HCT116 (cell line): ENCODE results near the gene SELENOS. TPM values are rescaled to one million over a fixed set of nuclear protein-coding genes. Genes with fewer than 3 reads are reported as not detected.

ENCODE experiments used
- ATAC-seq: fragments of 200-7000 bp; cut with Tn5 transposase; 2 replicates; pipeline ENCODE4 v1.9.1; 2020; ENCODE audit warnings: mild to moderate bottlenecking, moderate library complexity
- BruUV-seq: library from RNA; stranded (reverse); fragments of 400-500 nt; replicated peaks from 2 replicates; lab custom pipeline; 2021; lab: Mats Ljungman, UMichigan
- CTCF ChIA-PET: fragments of 300-600 bp; sonication (Branson Sonifier 250); formaldehyde crosslinking; loops from one replicate; lab custom pipeline; 2021; ENCODE audit warnings: antibody characterized with exemption; lab: Charles Lee
- POLR2A ChIA-PET: fragments of 300-600, 350-600 bp; sonication (Branson Sonifier 250); formaldehyde crosslinking; loops from one replicate; lab custom pipeline; 2021; ENCODE audit warnings: antibody characterized with exemption; lab: Charles Lee
- RAD21 ChIA-PET, 2 experiments: fragments of 300-600 bp; sonication (Branson Sonifier 250); formaldehyde crosslinking; loops; one replicate each; lab custom pipeline; 2023; ENCODE audit warnings: low total read pairs in 2 of 2; ENCODE audit not compliant: uncharacterized antibody in 2 of 2, unreplicated experiment in 2 of 2, low non-redundant PET in 1 of 2; lab: Charles Lee
- DNase-seq: peaks from one replicate; pipeline ENCODE4 v3.0.0-alpha.2; 2010; ENCODE audit warnings: low read depth, low spot score
- H2AFZ ChIP-seq: fragments of 200-600 bp; shearing (Covaris generic), sonication (generic); 2 replicates; pipeline ENCODE4 v1.6.1; 2017; ENCODE audit warnings: low read depth, mixed run types, mixed read lengths, antibody characterized with exemption, low read length; ENCODE audit not compliant: poor library complexity, severe bottlenecking
- H3K27ac ChIP-seq: 2 replicates; pipeline ENCODE4 v1.5.1; 2012; ENCODE audit warnings: low read depth, low read length
- H3K27me3 ChIP-seq: fragments of 200-600 bp; sonication (generic); 2 replicates; pipeline ENCODE4 v1.6.1; 2016; ENCODE audit warnings: mixed run types, low read length, mixed read lengths; ENCODE audit not compliant: insufficient read depth
- H3K36me3 ChIP-seq, 2 experiments: fragments of 200-500 bp in 1 of 2; fragments of 200-600 bp in 1 of 2; sonication (Bioruptor generic) in 1 of 2; sonication (generic) in 1 of 2; 2 replicates each; pipeline versions ENCODE4 v1.5.1 to v1.6.1; 2014 to 2016; ENCODE audit warnings: low read length in 2 of 2, inconsistent platforms in 1 of 2, mixed read lengths in 1 of 2, mixed run types in 1 of 2; ENCODE audit not compliant: insufficient read depth in 2 of 2, control insufficient read depth in 1 of 2
- H3K4me1 ChIP-seq, 2 experiments: fragments of 200-600 bp in 1 of 2; sonication (generic) in 1 of 2; 2 replicates each; pipeline versions ENCODE4 v1.5.1 to v1.6.1; 2012 to 2017; ENCODE audit warnings: low read length in 2 of 2, inconsistent platforms in 1 of 2, mild to moderate bottlenecking in 1 of 2, mixed read lengths in 1 of 2, mixed run types in 1 of 2, moderate library complexity in 1 of 2; ENCODE audit not compliant: insufficient read depth in 2 of 2, control insufficient read depth in 1 of 2
- H3K4me2 ChIP-seq: fragments of 200-600 bp; sonication (generic); 2 replicates; pipeline ENCODE4 v1.6.1; 2017; ENCODE audit warnings: mixed run types, low read length, mixed read lengths
- H3K4me3 ChIP-seq, 2 experiments: fragments of 200-600 bp in 1 of 2; sonication (generic) in 1 of 2; replicated peaks in 1 of 2; 2 replicates each; pipeline ENCODE4 v1.5.1; 2011 to 2016; ENCODE audit warnings: low read length in 2 of 2, control low read depth in 1 of 2, low read depth in 1 of 2, mild to moderate bottlenecking in 1 of 2, mixed read lengths in 1 of 2, mixed run types in 1 of 2
- H3K79me2 ChIP-seq: fragments of 200-600 bp; sonication (generic); 2 replicates; pipeline ENCODE4 v1.6.1; 2017; ENCODE audit warnings: mild to moderate bottlenecking, mixed run types, low read length, moderate library complexity, mixed read lengths; ENCODE audit not compliant: insufficient read depth
- H3K9ac ChIP-seq: fragments of 200-600 bp; sonication (generic); 2 replicates; pipeline ENCODE4 v1.6.1; 2016; ENCODE audit warnings: low read length, mixed read lengths
- H3K9me2 ChIP-seq: fragments of 200-600 bp; sonication (generic), shearing (Covaris generic); 2 replicates; pipeline ENCODE4 v1.6.1; 2017; ENCODE audit warnings: mixed run types, mild to moderate bottlenecking, moderate library complexity; ENCODE audit not compliant: insufficient read depth
- H3K9me3 ChIP-seq, 2 experiments: fragments of 200-500 bp in 1 of 2; fragments of 200-600 bp in 1 of 2; sonication (Bioruptor generic) in 1 of 2; sonication (generic) in 1 of 2; 2 replicates each; pipeline ENCODE4 v1.6.1; 2014 to 2017; ENCODE audit warnings: low read length in 2 of 2, mixed read lengths in 2 of 2, inconsistent platforms in 1 of 2, low read depth in 1 of 2, mild to moderate bottlenecking in 1 of 2, mixed run types in 1 of 2, moderate library complexity in 1 of 2; ENCODE audit not compliant: control insufficient read depth in 1 of 2, insufficient read depth in 1 of 2
- H4K20me1 ChIP-seq: fragments of 200-600 bp; sonication (generic), shearing (Covaris generic); 2 replicates; pipeline ENCODE4 v1.6.1; 2017; ENCODE audit warnings: mixed run types, mild to moderate bottlenecking, moderate library complexity; ENCODE audit not compliant: insufficient read depth
- ATF3 ChIP-seq: IDR thresholded peaks from 2 replicates; pipeline ENCODE4 v1.6.1; 2012
- CEBPB ChIP-seq: IDR thresholded peaks from 2 replicates; pipeline ENCODE4 v1.6.1; 2012; ENCODE audit warnings: low read depth
- EZH2phosphoT487 ChIP-seq: fragments of 200-600 bp; IDR thresholded peaks from 2 replicates; pipeline ENCODE4 v1.6.1; 2018; ENCODE audit warnings: antibody characterized with exemption, borderline replicate concordance
- JUND ChIP-seq: IDR thresholded peaks from 2 replicates; pipeline ENCODE4 v1.6.1; 2012
- MAX ChIP-seq: IDR thresholded peaks from 2 replicates; pipeline ENCODE4 v1.6.1; 2012
- REST ChIP-seq: IDR thresholded peaks from 2 replicates; pipeline ENCODE4 v1.6.1; 2012; ENCODE audit warnings: low read depth
- SIN3A ChIP-seq: IDR thresholded peaks from 2 replicates; pipeline ENCODE4 v1.6.1; 2012; ENCODE audit warnings: low read depth
- TCF7L2 ChIP-seq: IDR thresholded peaks from 2 replicates; pipeline ENCODE4 v1.7.0; 2011; ENCODE audit warnings: borderline replicate concordance, inconsistent platforms; ENCODE audit not compliant: insufficient read depth, insufficient read length; ENCODE audit errors: extremely low read depth
- YY1 ChIP-seq: IDR thresholded peaks from 2 replicates; pipeline ENCODE4 v1.6.1; 2011; ENCODE audit warnings: low read length, low read depth, moderate library complexity, mild to moderate bottlenecking; ENCODE audit not compliant: insufficient replicate concordance; ENCODE audit errors: extremely low read depth
- ZBTB33 ChIP-seq: IDR thresholded peaks from 2 replicates; pipeline ENCODE4 v1.6.1; 2011; ENCODE audit warnings: mild to moderate bottlenecking, low read length, moderate library complexity; ENCODE audit not compliant: insufficient replicate concordance; ENCODE audit errors: extremely low read depth
- intact Hi-C: fragments of 100-400 bp; cut with micrococcal nuclease; formaldehyde crosslinking; loops from 2 replicates; pipeline ENCODE4 v1.10.0; 2022
- total RNA-seq: library from RNA; stranded (reverse); gene quantifications from one replicate; pipeline ENCODE4 v1.2.1, GENCODE V29; 2021; ENCODE audit not compliant: unreplicated experiment

SELENOS gene
- total RNA-seq, 1 experiment from 2014 or later: 45.6 TPM

DNA sequence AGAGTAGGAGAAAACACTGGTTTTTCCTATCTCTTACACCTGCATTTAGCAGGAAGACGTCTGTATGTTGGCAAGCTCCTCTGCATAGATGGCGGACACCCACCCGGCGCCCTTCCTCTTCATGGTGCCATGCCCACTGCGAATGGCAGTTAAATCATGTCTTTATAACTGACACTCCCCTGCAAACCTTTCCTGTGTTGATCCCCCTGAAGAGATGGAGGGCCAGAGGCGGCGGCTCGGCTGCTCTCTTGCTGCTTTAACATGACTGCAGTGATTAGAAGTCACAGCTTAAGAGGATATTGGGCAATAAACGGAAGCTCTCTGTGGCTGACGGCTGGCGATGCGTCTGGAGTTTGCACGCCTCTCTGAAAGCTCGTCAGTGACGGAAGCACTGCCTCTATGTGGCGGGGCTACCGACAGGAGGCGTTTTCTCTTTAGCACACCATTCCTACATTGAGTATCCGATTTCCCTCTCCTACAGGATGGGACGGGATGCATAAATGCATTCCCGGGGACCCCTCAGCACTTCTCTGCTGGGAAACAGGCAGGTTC is 43.3 kb upstream of the SELENOS start:
- intact Hi-C loops: no loop called here
- H4K20me1 ChIP-seq: no peaks in the 10 kb centered on the region
- DNase-seq: no peak
- H3K4me2 ChIP-seq: no peak overlapping the region
- TF ChIP-seq ZBTB33 (no peak), YY1 (no peak), TCF7L2 (no peak), EZH2phosphoT487 (no peak), REST (no peak), JUND (no peak), ATF3 (no peak), MAX (no peak), CEBPB (no peak), SIN3A (no peak)
- H3K4me1 ChIP-seq: no peaks in the 10 kb centered on the region
- H3K79me2 ChIP-seq: no peaks in the 10 kb centered on the region
- no peak overlapping the region for H3K4me3 ChIP-seq
- no peaks in the 10 kb centered on the region for H3K36me3 ChIP-seq
- ChIA-PET CTCF (no interaction called here), POLR2A (no interaction called here), RAD21 (no interaction called here)
- H3K27ac ChIP-seq: no peak overlapping the region
- H3K9me3 ChIP-seq: no peaks in the 10 kb centered on the region
- ATAC-seq: no peak
- H3K9ac ChIP-seq: no peak overlapping the region
- BruUV-seq: no TSS peak
- no peak overlapping the region for H2AFZ ChIP-seq
- no peaks in the 10 kb centered on the region for H3K9me2 ChIP-seq
- H3K27me3 ChIP-seq: no peaks in the 10 kb centered on the region
